ENCODE measurements around the gene AK4.

AK4 gene

GRCh38 chr1:65254320-65255034, 106.5 kb downstream of the AK4 start:
- DNase-seq, result peak; percentile 85

DNA sequence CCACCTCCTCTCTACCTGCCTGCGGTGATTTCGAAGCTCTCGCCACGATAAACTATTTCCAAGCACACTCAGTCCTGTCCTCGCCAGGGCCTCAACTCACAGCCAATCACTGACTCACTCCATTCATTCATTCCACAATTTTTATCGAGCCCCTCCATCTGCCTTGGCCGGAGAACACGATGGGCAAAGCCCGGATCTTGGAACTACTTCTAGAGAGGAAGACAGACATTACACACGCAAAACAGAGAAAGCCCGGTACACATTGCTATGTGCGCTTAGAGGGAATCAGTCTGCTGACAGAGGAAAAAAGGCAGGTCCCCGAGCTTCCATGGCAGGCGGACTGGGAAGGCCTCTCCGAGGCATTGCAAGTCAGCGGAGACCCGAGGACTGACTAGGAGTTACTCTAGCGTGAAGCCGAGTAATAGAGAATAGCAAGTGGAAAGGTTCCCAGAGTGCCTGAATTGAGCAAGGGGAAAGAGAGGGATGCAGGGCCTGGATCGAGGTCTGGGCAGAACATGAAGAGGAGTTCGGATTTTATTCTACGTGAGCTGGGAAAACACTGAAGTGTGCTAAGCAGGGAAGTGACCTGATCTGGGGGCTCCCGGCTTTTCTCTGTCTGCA, 107.1 kb downstream of the AK4 start:
- DNase-seq, result peak; percentile 54

DNA sequence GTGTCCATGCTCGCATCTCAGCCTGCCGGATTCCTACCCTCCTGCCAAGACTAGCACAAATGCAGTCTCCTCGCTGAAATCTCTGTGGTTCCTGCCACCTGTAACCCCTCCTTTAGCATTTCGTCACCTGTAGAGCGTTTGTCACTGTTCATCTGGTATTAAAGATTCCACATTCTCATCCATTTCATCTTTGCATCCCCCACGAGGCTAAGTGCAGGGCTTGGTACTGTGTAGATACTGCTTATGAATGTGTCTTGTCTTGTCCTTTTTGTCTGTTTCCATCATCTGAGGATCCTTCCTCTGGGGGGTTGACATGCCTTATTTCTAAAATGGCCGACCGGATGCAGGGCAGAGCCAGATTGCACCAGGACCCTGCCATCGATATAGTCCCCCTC, 107.7 kb downstream of the AK4 start:
- DNase-seq, result no peak

DNA sequence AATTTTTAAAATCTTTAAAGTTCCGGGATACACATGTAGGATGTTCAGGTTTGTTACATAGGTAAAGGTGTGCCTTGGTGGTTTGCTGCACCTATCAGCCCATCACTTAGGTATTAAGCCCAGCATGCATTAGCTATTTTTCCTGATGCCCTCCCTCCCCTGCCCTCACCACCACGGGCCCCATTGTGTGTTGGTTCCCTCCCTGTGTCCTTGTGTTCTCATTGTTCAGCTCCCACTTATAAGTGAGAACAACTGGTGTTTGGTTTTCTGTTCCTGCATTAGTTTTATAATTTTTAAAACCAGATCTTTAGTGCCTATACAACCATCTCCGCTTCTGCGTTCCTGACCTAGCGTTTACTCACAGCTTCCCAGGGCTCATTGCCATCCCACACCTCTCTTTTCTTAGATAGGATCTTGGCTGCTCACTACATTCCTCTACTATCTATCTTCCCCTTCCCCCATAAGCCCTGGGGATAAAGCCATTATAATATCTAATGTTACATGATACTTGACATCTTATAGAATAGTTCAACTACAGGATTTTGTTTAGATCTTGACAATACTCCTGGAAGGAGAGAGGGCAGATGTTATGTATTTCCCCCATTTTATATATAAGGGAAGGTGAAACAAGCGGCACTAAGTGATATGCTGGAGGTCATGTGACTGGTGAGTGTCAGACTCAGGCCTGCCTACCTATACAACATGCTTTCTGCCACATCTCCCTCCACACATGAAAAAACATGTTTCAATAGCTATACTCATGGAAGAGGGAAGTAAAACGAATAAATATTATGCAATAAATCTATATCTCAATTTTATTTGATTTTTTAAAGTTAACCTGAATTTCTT, 109.1 kb downstream of the AK4 start:
- no peak for DNase-seq

GRCh38 chr1:65258106-65258505, 110.1 kb downstream of the AK4 start:
- DNase-seq, result no peak

- DNase-seq, result no peak
These were observed 111.8 kb downstream of the AK4 start for GRCh38 chr1:65259816-65260215.

DNA sequence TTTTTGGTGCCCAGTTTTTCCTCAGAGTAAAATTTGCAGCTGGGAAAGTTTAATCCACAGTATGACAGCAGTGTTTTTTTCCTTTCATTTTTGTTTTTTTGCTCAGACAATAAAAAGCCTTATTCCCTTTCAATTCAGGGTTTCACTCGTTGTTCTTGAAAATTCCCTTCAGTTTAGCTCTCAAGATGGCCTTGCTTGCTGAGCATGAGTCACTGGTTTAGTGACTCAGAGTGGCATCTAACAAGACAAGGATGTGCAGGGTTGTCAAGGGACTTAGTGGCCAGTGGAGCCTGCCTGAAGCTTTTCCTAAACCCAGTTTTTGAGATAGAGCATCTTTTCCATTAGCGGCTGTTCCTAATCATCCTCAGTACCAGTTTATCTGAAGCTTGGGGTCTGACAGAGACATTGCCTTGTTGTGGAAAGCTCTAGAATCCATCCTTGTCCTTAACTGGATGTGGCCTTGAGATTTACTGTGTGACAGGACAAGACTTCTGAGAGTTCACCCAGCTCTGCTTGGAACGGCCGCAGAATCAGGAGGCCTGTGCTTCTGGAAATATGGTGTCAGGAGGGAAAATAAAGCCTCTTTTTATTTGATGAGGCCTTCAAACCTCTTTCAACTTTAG, 113.0 kb downstream of the AK4 start:
- DNase-seq, result peak; percentile 91

- DNase-seq, result no peak
These were observed 115.3 kb downstream of the AK4 start for GRCh38 chr1:65263286-65263685.

- peak; percentile 86 for DNase-seq
These were observed 116.4 kb downstream of the AK4 start for GRCh38 chr1:65264197-65264929.

DNA sequence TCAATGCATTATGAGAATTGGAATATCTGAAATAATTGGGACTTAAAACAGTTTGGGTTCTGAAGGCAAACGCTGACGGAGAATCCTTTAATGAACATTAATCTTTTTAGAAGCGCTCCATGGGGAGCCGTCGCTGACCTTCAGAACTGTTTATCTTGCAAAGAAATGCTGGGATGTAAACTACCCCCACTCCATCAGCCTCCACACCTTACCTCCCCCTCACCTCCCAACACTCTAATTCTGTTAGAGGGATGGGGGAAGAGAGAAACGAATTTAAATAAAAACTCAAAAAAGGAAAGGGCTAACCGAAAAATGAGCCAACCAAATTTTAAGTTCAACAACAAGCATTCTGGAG, 117.3 kb downstream of the AK4 start:
- DNase-seq, result no peak

DNA sequence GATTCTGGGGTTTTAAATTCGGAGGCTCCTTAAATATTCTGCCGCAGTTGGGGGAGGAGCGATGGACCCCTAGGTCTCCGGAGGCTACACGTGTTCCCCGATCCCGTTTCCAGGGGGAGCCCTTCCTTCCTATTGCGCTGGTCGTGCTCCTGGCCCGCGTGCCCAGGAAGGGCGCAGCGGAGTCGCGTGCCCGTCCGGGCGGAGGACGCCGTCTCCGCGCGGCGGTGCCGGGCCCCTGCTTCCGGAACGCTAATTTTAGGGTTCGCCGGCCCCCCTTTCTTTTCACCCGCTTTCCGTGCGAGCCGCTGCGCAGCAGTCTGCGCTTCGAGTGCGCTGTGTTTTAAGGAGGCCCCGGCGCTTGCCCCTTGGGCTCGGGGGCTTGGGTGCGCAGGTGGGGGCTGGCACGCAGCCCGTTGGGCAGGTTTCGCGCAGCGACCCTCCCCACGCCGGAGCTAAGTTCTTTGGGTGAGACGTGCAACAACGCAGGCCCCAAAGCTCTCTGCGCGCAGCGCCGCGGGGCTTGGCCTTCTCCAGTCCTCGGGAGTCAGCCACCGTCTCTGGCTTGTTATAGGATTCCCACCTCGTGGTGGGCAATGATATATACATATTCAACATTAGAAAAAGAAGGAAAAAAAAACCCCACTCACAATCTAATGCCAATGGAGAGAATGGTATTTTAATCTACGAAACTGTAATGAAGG, 117.8 kb downstream of the AK4 start:
- DNase-seq, result peak; percentile 81

DNA sequence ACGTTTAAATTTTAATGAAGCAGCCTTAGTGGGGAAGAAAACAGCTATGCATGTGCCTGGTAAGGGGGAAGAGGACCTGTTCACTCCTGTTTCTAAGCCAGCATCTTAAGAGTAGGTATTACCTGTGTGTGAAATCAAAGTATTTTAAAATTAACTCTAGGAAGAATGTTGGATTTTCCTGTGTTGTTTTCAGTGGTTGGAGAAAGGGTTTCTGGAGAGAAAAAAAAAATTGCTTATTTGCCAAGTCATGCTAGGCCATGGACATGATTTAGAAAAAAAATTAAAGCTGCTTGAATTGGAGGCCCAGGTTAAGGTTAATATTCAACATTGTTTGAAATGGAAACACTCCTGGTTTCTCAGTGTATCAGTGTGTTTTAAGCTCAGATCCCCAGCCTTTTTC, 118.5 kb downstream of the AK4 start:
- no peak for DNase-seq

DNA sequence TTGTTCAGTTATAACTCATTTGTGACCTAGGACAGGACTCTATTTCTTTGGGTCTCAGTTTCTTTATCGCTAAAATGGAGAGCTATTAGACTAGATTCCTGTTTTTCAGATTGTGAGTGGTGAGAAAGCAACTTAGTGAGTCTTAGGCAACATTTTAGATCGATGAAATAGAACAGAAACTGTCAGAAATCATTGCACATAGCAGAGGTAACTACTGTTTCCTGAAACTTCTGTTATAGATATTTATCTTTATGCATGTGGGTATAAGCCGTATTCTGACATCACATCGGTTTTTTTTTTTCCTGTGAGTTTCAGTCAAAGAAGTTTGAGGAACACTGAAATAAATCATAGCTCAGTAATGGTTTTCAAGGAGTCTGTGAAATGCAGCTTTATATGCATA, 119.3 kb downstream of the AK4 start:
- DNase-seq, result no peak

DNA sequence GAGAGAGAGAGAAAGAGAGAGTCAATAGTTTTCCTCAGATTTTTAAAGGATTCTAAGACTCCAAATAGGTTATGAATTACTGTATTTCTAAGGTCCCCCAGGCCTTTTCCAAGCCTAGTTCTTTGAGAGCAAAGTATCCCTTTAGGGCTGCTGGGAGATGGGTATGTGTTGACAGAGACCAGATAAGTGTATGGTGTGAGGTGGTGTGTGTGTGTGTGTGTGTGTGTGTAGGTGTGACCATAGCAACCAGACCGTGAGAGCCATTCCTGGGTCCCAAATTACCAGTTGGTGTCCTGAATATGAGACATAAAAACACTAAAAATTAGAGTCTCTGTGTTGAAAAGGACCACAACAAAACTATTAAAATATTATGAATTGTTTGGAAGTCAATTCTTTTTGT, 119.7 kb downstream of the AK4 start:
- DNase-seq, result no peak

DNA sequence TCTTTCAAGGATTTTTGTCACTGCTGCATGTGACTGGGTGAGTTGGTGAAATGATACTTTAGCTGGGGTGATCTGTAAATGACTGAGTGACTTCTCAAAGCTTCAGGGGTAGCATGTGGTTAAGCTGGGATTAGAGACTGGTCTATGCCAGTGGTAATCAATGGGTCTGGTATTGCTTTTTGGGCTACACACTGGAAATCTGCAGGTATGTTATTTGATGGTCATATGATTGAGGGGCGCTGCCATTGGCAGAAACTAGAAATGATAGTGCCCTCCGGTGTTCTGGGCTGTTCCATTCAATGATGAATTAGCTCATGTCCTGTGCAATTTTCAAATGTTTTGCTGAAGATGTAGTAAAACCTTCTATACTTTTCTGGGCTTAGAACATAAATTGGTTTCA, 121.6 kb downstream of the AK4 start:
- no peak for DNase-seq

- no peak for DNase-seq
These were observed 128.4 kb downstream of the AK4 start for GRCh38 chr1:65276197-65276939.

DNA sequence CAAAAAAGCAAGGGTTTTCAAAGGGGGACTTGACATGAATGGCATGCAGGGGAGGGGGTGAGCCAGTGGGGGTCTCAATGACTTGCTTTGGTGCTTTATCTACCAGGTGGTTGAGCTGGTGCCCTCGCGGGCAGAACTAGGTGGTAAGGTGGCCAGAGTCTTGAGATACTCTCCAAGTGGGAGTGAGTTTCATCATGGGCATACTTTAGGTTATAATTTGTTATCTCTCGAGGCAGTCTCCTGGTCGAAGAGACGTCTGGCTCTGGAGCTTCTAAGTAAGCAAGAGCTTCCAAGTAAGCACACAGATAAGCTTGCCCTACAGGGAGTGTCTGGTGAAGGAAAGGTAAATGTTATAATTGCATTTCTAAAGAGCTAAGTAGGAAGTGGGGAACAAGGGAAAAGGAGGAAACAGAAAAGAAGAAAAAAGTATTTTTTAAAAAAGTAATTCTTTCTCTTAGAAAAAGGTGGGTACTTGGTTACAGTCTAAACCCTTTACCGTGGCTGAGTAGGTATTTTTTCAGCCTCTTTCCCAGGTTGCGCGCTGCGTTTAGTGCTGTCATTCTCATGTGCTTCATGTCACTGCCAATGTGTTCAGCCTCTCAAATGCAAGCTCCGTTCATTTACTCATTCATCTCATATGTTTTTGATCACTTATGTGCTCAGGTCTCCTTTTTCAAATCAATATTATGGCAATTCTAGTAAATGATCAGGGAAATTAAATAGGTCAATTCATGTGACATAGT, 129.8 kb downstream of the AK4 start:
- DNase-seq, result no peak

GRCh38 chr1:65278376-65279069, 130.5 kb downstream of the AK4 start:
- DNase-seq, result no peak

DNA sequence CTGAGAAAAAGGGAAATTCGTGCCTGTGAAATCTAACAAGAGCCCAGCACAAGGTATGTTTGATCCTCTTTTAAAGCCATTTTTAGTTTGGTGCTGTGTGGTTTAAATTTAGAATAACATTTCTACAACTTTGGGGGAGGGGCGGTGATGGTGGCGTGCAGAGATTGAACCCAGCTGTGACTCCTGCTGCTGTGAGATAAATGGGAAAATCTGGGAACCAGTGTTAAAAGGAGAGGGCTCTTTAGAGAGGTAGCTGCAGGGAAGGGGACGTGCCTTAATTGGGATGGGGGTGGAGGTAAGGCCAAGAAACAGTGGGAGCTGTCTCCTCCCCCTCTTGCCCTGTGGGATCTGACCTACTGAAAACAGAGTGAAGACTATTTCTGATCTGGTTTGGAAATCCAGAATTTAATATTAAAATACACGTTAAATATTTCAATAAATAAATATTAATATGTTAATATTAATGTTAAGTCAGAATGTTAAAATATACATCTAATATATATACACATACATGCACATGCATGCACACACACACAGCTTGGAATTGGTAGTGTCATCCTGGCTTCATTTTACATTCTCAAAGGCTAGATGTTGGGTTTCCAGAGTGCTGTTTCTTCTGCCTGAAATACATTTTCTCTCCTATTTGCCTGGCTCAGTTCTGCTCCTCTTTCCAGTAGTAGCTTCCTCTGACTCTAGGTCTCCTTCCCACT, 131.2 kb downstream of the AK4 start:
- no peak for DNase-seq
